CD4-positive, alpha-beta T cell treated with Interleukin-17A for 4 hours (primary cell): ENCODE measurements around the gene RANBP1.
"Not testable (repeated sequence)": the region's sequence is repeated elsewhere in the genome, so short reads cannot be mapped to it uniquely, and the experiment has no call there.

Experiments used
- DNase-seq: peaks from one replicate; pipeline ENCODE4 v3.0.0-alpha.2; 2020; ENCODE audit warnings: mixed read lengths

Gene RANBP1

GRCh38 chr22:20115691-20116375 is at the start of gene RANBP1:
TSS of gene RANBP1 (plus strand) at chr22:20116104. CDS start at chr22:20116185, 81 bp downstream.
- no peak for DNase-seq

DNA sequence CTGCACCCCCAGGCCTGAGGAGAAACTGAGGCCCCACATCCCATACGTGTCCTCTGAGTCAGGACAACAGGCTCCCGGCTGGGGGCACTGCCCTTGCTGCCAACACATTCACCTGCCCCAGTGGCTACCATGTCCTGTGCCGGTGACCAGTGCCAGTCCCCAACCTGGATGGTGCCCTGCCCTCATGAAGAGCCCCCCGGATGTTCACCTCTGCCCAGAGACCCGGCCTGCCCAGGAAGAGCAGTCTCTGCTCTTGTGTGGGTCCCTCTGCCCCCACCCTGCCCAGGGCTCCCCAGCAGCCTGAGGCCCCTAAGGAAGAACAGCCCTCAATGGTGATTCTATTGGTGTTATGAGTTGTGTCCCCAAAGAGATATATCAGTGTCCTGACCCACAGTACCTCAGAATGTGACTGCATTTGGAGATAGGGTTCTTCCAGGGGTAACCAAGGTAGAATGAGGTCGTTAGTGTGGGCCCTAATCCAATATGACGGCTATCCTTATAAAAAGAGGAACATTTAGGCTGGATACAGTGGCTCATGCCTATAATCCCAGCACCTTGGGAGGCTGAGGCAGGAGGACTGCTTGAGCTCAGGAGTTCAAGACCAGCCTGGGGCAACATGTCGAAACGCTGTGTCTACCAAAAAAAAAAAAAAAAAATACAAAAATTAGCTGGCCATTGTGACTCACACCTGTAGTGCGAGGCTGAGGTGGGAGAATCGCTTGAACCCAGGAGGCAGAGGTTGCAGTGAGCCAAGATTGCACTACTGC is 49.1 kb upstream of the RANBP1 start:
- no peak for DNase-seq

DNA sequence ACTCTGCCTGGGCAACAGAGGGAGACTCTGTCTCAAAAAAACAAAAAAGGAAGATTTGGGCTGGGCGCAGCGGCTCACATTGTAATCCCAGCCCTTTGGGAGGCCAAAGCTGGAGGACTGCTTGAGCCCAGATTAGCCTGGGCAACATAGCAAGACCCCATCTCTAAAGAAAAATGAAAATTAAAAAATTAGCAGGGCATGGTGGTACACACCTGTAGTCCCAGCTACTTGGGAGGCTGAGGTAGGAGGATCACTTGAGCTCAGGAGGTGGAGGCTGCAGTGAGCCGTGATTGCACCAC is 48.6 kb upstream of the RANBP1 start:
- DNase-seq = not testable (repeated sequence)

GRCh38 chr22:20068640-20069039 is 47.3 kb upstream of the RANBP1 start:
- DNase-seq = no peak

- DNase-seq = no peak
Measured at GRCh38 chr22:20069331-20070042, 46.4 kb upstream of the RANBP1 start.

DNA sequence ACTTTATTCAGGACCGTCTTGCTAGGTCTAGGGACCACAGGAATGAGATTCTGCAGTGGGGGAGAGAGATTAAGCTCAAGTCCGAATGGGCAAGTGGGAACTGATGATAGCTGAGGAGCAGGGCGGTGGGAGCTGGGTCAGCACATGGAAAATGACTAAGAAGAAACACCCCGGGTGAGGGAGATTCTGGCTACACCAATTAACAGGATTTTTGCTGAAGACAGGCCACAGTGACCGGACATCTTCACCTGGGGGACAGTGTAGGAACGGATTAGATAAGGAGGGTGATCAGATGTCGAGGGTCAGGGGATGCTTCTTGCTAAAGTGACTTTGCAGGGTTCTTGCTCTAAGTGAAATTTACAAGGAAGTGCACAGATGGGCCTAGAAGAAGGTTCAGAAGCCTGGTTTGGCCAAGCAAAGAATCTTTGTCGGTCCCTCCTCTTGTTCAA is 44.4 kb upstream of the RANBP1 start:
- DNase-seq = no peak

- DNase-seq = no peak
Measured at GRCh38 chr22:20076627-20077172, 39.2 kb upstream of the RANBP1 start.

DNA sequence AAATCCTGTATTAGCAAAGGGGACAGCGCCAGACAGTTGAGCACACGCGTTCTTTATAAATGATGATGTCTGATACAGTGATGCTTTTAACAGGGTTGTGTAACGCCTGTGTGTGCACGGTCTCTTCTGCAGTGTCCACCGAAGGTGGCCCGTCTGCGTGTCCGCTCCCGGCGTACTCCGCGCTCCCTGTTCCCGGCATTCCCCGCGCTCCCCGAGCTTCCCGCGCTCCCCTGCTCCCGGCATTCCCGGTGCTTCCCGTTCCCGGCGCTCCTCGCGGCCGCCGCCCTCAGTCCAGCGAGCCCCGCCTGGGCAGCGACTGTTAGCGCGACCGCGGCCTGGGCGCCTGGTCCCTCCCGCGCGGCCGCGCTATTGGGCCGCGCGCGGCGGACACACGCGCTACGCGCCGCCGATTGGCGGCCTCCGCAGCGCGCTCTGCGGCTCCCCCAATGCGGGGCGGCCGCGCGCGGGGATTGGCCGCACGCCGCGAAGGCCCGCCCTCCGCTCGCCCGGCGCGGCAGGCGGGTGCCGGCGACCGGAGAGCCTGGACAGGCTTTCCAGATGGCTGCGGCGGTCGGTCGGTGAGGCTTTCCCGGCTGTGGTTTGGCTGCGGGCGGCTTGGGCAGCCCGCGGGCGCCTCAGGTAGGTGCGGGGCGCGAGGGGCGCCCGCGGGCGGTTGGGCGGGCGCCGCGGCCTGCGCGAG is 36.0 kb upstream of the RANBP1 start, which contains the start of gene DGCR8:
DGCR8 (plus strand) TSS at position 497 of the 700 bp plus-strand sequence. CDS start 5,723 bp downstream, outside the sequence.
- DNase-seq = peak; percentile 77

DNA sequence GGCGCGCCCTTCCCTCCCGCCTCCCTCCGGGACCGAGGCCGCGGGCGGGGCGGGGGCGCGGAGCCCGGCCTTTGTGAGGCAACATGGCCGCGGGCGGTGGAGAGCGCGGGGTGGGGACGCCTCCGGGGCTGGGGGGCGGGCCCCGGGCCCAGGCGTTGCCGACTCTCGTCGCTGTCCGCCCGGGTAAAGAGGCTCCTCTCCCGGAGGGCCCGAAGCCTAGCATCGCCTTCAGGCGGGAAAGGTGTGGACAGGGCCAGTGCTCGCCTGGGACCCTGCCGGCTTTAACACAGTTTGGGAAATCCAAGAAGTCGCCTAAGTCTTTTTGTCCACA is 35.5 kb upstream of the RANBP1 start:
- peak; percentile 79 for DNase-seq

- peak; percentile 19 for DNase-seq
Measured at GRCh38 chr22:20080776-20081654, 34.9 kb upstream of the RANBP1 start.

- DNase-seq = no peak
Measured at GRCh38 chr22:20083157-20083890, 32.6 kb upstream of the RANBP1 start.

GRCh38 chr22:20083891-20084546 is 31.9 kb upstream of the RANBP1 start:
- DNase-seq = no peak

DNA sequence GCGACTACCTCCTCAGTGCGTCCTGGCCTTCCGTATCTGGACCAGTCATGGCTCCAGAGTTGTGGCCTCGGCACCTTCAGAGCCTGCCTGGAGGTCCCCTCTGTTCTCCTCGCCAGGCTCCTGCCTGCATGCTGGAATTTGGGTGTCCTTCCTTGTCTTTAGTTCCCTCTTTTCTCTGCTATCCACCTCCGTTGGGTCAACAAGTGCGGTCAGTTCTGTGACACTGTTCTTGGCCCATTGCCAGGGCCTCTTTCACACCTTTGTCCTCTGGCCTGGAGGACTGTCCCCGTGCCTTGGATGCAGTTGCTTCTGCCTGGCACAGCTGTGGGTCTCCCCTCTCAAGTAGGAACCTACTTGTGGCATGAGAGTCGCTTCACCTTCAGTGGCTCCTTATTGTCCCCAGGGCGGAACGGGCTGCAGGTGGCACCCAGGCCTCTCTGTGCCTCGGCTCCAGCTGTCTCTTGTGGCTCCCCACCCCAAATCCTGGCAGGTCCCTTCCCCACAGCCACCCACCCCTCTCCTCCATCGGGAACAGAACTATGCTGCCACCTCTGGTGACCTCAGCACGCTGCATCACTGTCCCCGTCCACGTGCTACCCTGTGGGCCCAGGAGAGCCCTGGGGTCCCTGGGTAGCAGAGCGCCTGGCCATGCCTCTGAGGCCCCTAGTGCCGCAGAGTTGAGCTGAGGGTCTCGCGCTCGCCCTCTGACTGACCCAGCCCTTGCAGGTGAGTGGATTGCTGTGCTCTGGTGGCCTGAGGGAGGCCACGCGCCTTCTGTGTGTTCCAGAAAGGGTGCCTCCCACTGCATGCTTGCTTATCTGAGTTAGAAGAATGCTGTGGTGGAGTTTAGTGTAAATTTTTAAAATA is 31.1 kb upstream of the RANBP1 start:
- DNase-seq = peak; percentile 26

DNA sequence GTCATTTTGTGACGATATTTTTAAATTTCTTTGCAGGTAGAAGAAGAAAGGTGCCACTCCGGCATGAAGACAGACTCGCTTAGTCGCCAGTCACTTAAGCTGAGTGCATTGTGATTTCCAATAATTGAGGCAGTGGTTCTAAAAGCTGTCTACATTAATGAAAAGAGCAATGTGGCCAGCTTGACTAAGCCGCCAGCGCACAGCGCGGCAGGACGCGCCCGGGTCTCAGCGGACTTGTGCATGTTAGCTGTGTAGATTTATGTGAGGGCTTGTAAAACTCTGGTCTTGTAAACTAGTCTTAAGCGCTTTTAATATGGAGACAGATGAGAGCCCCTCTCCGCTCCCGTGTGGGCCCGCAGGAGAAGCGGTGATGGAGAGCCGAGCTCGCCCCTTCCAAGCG is 30.3 kb upstream of the RANBP1 start:
- no peak for DNase-seq

GRCh38 chr22:20086101-20086599 is 29.8 kb upstream of the RANBP1 start:
- DNase-seq = no peak

GRCh38 chr22:20086763-20087162 is 29.1 kb upstream of the RANBP1 start:
- no peak for DNase-seq

DNA sequence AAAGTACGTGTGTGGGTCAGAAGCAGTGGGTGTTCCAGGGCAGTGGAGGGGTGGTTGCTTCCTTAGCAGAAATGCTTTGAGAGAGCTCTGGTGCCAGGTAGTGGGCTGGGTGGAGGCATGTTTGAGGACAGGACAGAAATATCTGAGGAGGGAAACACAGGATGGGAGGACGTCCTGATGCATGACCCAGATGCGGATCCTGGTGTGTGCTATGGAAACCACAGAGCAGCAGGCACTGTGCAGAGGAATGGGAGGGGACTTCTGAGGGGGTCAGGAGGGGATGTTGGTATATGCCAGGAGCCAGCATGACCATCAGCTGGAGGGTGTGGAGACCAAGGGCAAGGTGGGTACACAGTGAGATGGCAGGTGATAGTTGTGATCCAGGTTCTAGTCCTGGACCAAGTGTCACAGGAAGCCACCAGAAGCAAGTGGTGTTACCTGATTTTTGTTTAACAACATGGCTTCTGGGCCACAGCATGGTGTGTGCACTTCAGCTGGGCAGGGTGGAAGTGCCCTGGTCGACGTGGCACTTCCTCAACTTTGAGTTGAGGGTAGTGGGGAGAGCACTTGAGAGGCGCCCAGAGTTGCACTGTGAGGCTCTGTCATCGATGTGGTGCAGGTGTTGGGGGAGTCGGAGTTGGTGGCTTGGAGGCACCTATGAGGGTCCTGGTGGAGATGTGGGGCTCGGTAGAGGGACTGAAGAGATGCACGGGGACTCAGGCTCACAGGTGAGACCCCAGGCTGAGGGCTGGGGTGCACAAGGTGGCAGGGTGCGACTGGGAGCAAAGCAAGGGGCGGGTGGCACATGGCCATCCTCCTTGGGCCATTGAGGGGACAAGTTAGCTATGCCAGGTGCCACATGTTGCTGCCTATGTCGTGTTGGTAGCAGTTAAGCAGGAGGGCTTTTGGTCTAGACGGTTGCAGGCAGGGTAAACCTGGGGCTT is 28.3 kb upstream of the RANBP1 start:
- DNase-seq = no peak

DNA sequence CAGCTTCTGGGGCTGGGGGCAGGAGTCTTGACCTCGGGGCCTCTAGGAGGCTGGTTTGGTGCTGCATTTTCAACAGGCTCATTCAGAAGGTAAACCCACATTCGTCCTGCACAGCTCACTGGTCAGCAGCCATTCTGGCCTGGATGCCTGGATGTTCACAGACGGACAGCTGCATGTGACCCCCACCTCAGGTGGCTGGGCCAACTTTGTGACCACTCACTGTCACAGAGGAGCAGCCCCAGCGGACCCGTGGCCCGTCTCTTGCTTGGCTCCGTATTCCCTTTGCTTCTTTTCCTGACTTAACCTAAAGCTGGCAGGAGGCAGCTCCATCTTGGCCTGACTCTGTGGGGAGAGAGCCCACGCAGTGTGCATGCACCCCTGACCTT is 27.6 kb upstream of the RANBP1 start:
- DNase-seq = no peak
